NK-92 (cell line): ENCODE results near the gene TNFAIP8L1.

Experiments
- DNase-seq: peaks from one replicate; lab custom pipeline; 2025; ENCODE audit not compliant: unreplicated experiment; lab: John Stamatoyannopoulos, UW

Gene TNFAIP8L1

DNA sequence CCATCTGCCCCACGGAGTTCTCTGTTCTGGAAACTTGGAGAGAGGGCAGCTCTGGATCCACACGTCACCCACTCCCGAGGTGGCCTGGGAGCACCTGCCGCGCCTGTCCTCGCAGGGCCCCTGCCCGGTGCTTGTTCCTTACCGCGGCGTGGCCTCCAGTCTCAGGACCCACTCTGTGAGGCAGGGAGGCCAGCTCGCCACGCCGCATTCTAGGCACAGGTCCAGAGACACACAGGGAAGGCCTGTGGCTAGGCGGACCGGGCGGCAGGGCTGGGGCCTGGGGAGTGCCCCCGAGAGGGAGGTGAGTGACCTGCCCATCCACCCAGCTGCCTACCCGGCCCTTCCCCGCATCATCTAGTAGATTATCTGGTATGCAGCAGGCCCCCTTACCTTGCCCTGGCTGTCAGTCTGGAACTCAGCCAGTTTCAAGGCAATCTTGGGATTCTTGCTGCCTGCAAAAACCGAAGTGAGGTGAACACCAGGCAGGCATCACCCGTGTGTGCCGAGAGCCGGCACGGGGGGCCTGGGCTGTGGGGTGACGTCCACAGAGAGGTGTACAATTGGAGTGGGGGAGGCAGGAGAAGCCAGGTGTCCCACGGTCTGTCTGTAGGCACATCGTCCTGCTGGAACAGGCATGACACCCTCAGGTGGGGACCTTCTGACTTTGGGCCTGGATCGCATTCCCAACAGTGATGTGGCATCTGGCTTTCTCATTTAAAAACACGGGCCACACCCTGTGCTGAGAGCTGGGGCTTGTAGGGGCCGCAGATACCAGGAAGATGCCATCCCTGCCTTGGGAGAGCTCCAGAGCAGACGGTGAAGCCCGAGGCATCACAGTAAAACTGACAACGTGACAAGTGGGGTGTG is 60.7 kb downstream of the TNFAIP8L1 start:
- DNase-seq, result no peak

DNA sequence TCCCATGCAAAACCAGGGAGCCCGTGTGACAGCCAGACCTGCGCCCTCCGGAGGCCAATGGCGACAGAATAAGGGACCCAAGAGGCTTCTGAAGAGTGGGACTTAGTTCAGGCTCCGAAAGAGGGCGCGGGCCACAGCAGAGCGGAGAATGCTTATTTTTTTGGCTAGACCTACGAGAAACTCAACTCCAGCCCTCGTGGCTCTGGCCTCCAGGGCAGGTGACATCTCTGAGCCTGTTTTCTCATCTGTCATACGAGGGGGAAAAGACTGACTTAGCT is 61.3 kb downstream of the TNFAIP8L1 start:
- no peak for DNase-seq

DNA sequence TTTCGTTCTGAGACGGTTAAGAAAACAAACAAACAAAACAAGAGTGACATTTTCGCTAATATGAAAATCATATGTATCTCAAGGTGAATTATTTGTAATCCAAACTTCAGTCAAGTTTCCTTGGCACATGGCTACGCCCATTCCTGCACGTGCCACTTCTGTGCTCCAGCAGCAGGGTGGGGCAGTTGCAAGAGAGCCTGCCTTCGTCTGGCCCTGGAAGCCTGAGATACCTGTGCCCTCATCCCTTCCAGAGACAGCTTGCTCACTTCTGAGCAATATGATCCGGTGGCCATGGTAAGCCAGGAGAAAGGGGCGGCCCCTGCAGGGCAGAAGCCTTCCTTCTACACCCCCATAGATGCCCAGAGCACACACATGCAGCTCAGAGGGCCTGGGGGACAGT is 62.2 kb downstream of the TNFAIP8L1 start:
- DNase-seq, result no peak

DNA sequence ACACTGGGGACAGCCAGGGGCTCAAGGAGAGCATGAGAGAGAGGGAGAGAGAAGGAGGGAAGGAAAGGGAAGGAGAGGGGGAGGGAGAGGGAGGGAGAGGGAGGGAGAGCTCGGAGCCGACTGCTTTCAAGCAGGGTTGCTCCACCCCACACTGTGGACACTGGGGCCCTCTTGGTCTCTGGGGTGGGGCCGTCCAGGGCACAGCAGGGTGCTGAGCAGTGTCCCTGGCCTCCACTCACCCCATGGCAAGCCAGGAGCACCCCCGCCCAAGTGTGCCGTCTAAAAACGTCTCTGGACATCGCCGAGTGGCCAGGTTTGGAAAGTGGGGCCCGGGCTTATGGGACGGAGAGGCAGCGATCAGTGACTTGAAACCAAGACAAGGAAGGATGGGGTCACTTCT is 63.4 kb downstream of the TNFAIP8L1 start:
- DNase-seq, result no peak

DNA sequence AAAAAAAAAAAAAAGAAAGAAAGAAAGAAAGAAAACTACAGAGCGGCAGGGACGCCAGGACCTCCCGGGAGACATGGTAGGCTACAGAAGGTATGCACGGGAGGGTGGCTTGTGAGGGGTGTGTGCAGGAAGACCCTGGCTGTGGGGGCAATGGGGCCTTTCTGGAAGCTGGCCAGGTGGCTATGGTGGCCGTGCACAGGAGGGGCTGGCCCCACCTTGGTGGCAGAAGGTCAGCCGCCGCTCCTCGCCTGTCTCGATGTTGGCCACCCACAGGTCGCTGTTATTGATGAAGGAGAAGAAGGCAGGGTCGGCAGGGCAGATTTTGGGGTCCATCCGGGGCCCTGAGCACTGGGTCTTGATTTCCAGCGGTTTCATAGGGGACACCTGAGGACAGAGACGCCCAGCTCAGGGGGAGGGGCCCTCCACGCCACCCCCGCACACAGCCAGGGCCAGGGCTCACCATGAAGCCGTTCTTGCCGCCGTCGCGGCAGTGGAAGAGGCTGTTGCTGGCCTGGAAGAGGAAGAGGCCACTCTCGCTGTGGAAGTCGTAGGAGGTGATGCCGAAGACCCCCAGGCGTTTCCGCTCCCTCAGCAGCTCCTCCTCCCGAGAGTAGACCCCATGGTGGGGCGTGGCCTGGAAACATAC is 64.5 kb downstream of the TNFAIP8L1 start:
- no peak for DNase-seq

DNA sequence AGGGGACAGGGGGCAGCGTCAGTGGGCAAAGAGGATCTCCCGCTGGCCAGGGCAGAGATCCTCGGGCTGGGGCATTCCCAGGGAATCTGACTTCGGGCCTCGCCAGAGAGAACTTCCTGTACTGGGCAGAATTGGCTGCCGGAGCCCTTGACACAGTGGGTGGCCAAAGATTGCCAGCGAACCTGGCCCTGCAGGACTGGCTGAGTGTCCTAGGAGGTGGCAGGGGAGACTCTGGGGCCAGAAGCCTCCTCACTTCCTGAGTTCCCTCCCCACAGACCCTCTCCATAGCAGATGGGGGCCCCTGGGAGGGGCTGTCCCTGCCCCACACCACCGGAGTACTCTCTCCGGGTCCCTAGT is 65.0 kb downstream of the TNFAIP8L1 start:
- no peak for DNase-seq
